GM21529 (cell line): ENCODE data around the gene TTPAL.
"Not testable (repeated sequence)": the region's sequence is repeated elsewhere in the genome, so short reads cannot be mapped to it uniquely, and the experiment has no call there.

ENCODE experiments used
- ATAC-seq: cut with Tn5 transposase; IDR thresholded peaks from one replicate; pipeline ENCODE4 v1.9.1; 2021; ENCODE audit not compliant: unreplicated experiment

Gene TTPAL

GRCh38 chr20:44467289-44467883 is 8.3 kb upstream of the TTPAL start:
- ATAC-seq = no peak

GRCh38 chr20:44468044-44468782 is 7.5 kb upstream of the TTPAL start:
- ATAC-seq = no peak

- no peak for ATAC-seq
Observed at GRCh38 chr20:44470327-44470726, 5.3 kb upstream of the TTPAL start.

GRCh38 chr20:44471481-44471882 is 4.2 kb upstream of the TTPAL start:
- no peak for ATAC-seq

GRCh38 chr20:44472283-44472682 is 3.4 kb upstream of the TTPAL start:
- ATAC-seq = not testable (repeated sequence)

GRCh38 chr20:44475372-44475693 is 341 bp upstream of the TTPAL start:
- no peak for ATAC-seq

GRCh38 chr20:44477151-44477550 is 1.5 kb downstream of the TTPAL start:
- ATAC-seq = no peak

- no peak for ATAC-seq
Observed at GRCh38 chr20:44478206-44478605, 2.5 kb downstream of the TTPAL start.

GRCh38 chr20:44479643-44480042 is 4.0 kb downstream of the TTPAL start:
- ATAC-seq = no peak

GRCh38 chr20:44480097-44480496 is 4.4 kb downstream of the TTPAL start:
- ATAC-seq = no peak

- no peak for ATAC-seq
Observed at GRCh38 chr20:44481719-44482416, 6.2 kb downstream of the TTPAL start.

GRCh38 chr20:44483112-44483511 is 7.4 kb downstream of the TTPAL start:
- ATAC-seq = no peak

- no peak for ATAC-seq
Observed at GRCh38 chr20:44485078-44485829, 9.6 kb downstream of the TTPAL start.

GRCh38 chr20:44485830-44486198 is 10.1 kb downstream of the TTPAL start:
- no peak for ATAC-seq

- ATAC-seq = no peak
Observed at GRCh38 chr20:44488551-44488950, 12.9 kb downstream of the TTPAL start.

- ATAC-seq = no peak
Observed at GRCh38 chr20:44489223-44489622, 13.5 kb downstream of the TTPAL start.

- no peak for ATAC-seq
Observed at GRCh38 chr20:44489931-44490330, 14.3 kb downstream of the TTPAL start.

GRCh38 chr20:44491635-44492395 is 16.1 kb downstream of the TTPAL start:
- no peak for ATAC-seq

- ATAC-seq = no peak
Observed at GRCh38 chr20:44494266-44494665, 18.6 kb downstream of the TTPAL start.

GRCh38 chr20:44494681-44495080 is 19.0 kb downstream of the TTPAL start:
- no peak for ATAC-seq

GRCh38 chr20:44495257-44495656 is 19.6 kb downstream of the TTPAL start:
- ATAC-seq = no peak
